SJSA1 (cell line): ENCODE data around the gene DNAJC21. TPM values are rescaled to one million over a fixed set of nuclear protein-coding genes. Genes with fewer than 3 reads are reported as not detected.

Experiments
- DNase-seq, 2 experiments: peaks; one replicate each; pipeline ENCODE4 v3.0.0-alpha.2; 2015 to 2020; ENCODE audit warnings: low spot score in 2 of 2, low read depth in 1 of 2
- H3K27ac ChIP-seq: fragments of 250-450 bp; sonication (Bioruptor Pico); 2 replicates; pipeline ENCODE4 v1.5.1; 2020; ENCODE audit warnings: mild to moderate bottlenecking, moderate library complexity
- H3K27me3 ChIP-seq: fragments of 250-450 bp; sonication (Bioruptor Pico); replicated peaks from 2 replicates; pipeline ENCODE4 v1.5.1; 2020; ENCODE audit warnings: mild to moderate bottlenecking, moderate library complexity
- H3K36me3 ChIP-seq: fragments of 250-450 bp; sonication (Bioruptor Pico); 2 replicates; pipeline ENCODE4 v1.5.1; 2020; ENCODE audit warnings: mild to moderate bottlenecking
- H3K4me1 ChIP-seq: fragments of 250-450 bp; sonication (Bioruptor Pico); replicated peaks from 2 replicates; pipeline ENCODE4 v1.6.1; 2021; ENCODE audit warnings: mild to moderate bottlenecking
- H3K4me3 ChIP-seq: fragments of 250-450 bp; sonication (Bioruptor Pico); 2 replicates; pipeline ENCODE4 v1.5.1; 2020; ENCODE audit warnings: mild to moderate bottlenecking
- H3K9me3 ChIP-seq: fragments of 250-450 bp; sonication (Bioruptor Pico); replicated peaks from 2 replicates; pipeline ENCODE4 v1.5.1; 2020; ENCODE audit warnings: mild to moderate bottlenecking
- total RNA-seq: library from RNA; depleted of rRNA; stranded (reverse); fragments of >200 nt; shearing (Covaris generic); gene quantifications from 2 replicates; pipeline ENCODE4 v1.2.3, GENCODE V29; 2014

DNAJC21 gene
- total RNA-seq, 1 experiment from 2014 or later, result 53.3 TPM

DNA sequence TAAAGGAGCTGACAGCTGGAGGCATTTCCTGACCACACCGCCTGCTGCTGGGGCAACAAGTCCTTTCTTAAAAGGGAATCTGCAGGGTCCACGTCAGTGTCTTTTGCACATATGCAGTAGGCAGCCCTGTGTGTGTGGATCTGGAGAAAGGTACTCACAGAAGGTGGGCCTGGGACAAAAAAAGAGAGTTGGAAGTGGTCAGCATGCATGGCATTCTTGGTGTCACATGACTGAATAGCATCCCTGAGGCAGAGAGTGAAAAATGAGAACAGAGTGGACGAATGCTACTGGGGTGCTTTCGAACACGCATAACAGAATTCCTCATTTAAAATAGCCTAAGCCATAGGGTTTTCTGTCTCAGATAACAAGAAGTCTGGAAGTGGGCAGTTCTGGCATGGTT, 47.0 kb downstream of the DNAJC21 start:
- Histone ChIP-seq H3K9me3 (no peaks in the 10 kb centered on the region), H3K27me3 (no peaks in the 10 kb centered on the region; the same call in none of the 2 replicates), H3K36me3 (no peaks in the 10 kb centered on the region), H3K4me1 (no peaks in the 10 kb centered on the region), H3K4me3 (no peak overlapping the region), H3K27ac (no peak overlapping the region)
- DNase-seq, result no peak

DNA sequence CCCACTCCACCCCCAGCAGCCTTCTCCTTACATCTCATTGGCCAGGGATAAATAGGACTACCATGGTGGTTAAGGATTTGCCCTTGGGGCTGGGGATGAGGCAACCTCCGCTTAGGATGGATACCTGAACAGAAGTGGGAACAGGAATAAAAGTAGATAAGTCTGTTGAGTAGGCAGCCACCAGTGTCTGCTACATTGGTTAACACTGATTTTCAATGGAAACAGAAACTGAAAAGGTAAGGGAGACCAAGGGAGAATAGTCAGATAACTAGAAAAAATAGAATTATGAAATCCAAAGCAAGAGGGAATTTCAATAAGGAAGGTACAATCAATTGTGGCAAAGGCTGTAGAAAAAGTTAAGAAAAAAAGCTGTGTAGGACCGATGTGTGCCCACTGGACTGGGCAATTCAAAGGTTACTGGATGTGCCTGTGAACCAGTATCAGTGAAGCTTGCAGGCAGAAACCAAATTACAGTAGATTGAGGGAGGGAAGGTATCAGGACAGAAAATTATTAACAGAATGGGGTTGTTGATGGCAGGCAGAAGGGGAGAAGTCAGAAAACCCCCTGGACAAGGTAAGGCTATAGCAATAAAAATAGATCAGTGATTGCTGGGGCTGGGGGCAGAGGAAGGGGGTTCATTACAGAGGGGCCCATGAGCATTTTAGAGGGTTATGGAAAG, 48.7 kb downstream of the DNAJC21 start:
- Histone ChIP-seq H3K27me3 (no peaks in the 10 kb centered on the region; the same call in none of the 2 replicates), H3K36me3 (no peaks in the 10 kb centered on the region), H3K4me3 (no peak overlapping the region), H3K27ac (no peak overlapping the region), H3K9me3 (no peaks in the 10 kb centered on the region), H3K4me1 (no peaks in the 10 kb centered on the region)
- DNase-seq, result no peak

DNA sequence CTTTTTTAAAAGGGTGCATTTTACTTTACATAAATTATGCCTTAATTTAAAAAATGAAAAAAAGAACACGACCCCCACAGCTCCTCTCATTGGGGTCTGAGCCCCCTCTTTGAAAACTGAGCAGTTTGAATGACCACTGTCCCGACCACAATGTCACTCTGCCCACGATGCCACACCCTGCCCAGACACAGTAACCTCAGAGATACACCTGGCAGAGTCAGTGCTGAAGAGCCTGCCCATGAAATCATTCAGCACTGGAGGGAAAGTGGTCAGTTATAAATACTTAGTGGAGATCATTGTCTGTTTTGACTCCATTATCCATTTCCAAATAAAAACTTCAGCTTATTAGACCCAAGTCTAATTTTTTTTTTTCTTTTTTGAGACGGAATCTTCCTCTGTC, 49.3 kb downstream of the DNAJC21 start:
- no peak for DNase-seq
- Histone ChIP-seq H3K4me1 (no peaks in the 10 kb centered on the region), H3K27me3 (no peaks in the 10 kb centered on the region; the same call in none of the 2 replicates), H3K9me3 (no peaks in the 10 kb centered on the region), H3K27ac (no peak overlapping the region), H3K4me3 (no peak overlapping the region), H3K36me3 (no peaks in the 10 kb centered on the region)

- Histone ChIP-seq H3K4me1 (no peaks in the 10 kb centered on the region), H3K27ac (no peak overlapping the region), H3K27me3 (no peaks in the 10 kb centered on the region; the same call in 1 of the 2 replicates), H3K9me3 (0 out of 2 replicates have a peak, but pooled peaks cover 5% of the 10 kb centered on the region), H3K4me3 (no peak overlapping the region), H3K36me3 (no peaks in the 10 kb centered on the region)
- DNase-seq, result no peak
Observed at GRCh38 chr5:34982823-34983222, 53.5 kb downstream of the DNAJC21 start.

- Histone ChIP-seq H3K4me1 (no peaks in the 10 kb centered on the region), H3K27ac (no peak overlapping the region), H3K27me3 (no peaks in the 10 kb centered on the region; the same call in 1 of the 2 replicates), H3K4me3 (no peak overlapping the region), H3K9me3 (0 out of 2 replicates have a peak, but pooled peaks cover 5% of the 10 kb centered on the region), H3K36me3 (no peaks in the 10 kb centered on the region)
- DNase-seq, result no peak
Observed at GRCh38 chr5:34986965-34987364, 57.6 kb downstream of the DNAJC21 start.

- no peaks in the 10 kb centered on the region for H3K36me3 ChIP-seq
- H3K27me3 ChIP-seq, result no peaks in the 10 kb centered on the region; the same call in none of the 2 replicates
- no peak overlapping the region for H3K27ac ChIP-seq
- H3K4me3 ChIP-seq, result no peak overlapping the region
- DNase-seq, result no peak
- H3K9me3 ChIP-seq, result no peaks in the 10 kb centered on the region; the same call in 1 of the 2 replicates
- H3K4me1 ChIP-seq, result no peaks in the 10 kb centered on the region
Observed at GRCh38 chr5:34991486-34992238, 62.3 kb downstream of the DNAJC21 start.

DNA sequence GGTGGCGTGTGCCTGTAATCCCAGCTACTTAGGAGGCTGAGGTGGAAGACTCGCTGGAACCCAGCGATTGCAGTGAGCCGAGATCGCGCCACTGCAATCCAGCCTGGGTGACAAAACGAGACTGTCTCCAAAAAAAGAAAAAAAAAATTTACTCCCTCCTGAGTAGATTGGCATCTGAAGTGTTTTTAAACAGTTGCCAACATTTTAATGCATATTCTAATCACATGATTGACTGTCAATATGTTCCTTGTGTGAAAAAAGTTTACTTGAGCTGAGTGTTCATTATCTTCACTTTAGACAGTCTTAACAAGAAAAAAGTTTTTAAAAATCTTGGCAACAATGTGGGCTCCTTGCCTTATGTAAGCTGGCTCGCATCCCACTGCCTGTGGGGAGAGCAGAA, 64.6 kb downstream of the DNAJC21 start:
- no peak for DNase-seq
- Histone ChIP-seq H3K4me3 (no peak overlapping the region), H3K27me3 (no peaks in the 10 kb centered on the region; the same call in 1 of the 2 replicates)

DNA sequence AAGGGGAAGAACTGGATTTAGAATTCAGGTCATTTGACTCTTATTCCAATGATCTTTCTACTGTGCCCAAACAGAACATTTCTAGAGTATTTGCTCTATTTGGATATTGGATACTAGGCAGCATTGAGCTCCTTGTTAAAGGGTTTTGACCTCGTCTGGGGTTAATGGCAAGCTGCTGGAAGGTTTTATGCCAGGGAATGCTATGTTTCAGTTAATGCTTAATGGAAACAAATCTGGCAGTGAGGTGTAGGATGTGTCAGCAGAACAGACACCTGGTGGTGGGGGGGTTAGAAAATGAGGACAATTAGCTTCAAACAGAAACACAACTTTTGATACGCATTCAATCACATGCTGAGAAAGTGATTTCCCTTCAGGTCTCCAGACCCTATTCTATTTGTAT, 66.9 kb downstream of the DNAJC21 start:
- H3K4me3 ChIP-seq, result no peak overlapping the region
- H3K4me1 ChIP-seq, result no peaks in the 10 kb centered on the region
- no peaks in the 10 kb centered on the region for H3K36me3 ChIP-seq
- no peaks in the 10 kb centered on the region; the same call in 1 of the 2 replicates for H3K9me3 ChIP-seq
- H3K27me3 ChIP-seq, result no peaks in the 10 kb centered on the region; the same call in 1 of the 2 replicates
- no peak overlapping the region for H3K27ac ChIP-seq
- no peak for DNase-seq

More for the DNA sequence above, 64.6 kb downstream of the DNAJC21 start:
- Histone ChIP-seq H3K36me3 (no peaks in the 10 kb centered on the region), H3K27ac (no peak overlapping the region), H3K9me3 (no peaks in the 10 kb centered on the region; the same call in 1 of the 2 replicates), H3K4me1 (no peaks in the 10 kb centered on the region)

DNA sequence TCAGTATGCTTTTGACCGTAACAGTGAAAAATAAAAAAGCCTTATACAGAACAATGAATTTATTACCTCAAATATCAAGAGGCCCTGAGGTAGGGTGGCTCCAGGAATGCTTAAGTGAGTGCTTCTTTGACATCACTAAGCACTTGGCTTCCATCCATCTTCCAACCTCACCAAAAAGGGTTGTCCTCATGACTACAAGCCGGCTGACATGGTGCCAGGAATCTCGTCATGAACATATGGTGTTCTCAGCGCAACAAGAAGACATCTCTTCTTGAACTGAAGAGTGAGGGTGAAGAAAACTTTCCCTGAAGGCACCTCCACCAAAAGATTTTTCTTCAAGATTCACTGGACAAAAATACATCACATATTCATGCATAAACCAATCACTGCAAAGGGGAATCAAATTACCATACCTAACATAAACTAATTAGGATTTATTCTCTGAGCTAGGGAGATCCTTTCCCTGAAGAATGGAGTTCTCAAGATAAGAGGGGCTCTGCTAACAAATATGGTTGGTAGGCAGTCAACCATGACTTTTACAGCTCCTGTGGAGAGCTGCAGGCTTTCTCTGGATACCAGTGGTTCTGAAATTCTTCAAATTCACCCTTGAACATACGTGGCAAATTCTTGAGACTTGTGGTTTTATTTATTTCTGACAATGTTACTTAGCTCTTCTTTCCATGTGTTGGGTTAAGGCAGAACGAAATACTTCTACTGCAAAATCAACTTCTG, 68.9 kb downstream of the DNAJC21 start:
- H3K27ac ChIP-seq, result no peak overlapping the region
- DNase-seq, result no peak
- H3K27me3 ChIP-seq, result no peaks in the 10 kb centered on the region; the same call in 1 of the 2 replicates
- no peaks in the 10 kb centered on the region for H3K4me1 ChIP-seq
- no peak overlapping the region for H3K4me3 ChIP-seq
- no peaks in the 10 kb centered on the region for H3K36me3 ChIP-seq
- H3K9me3 ChIP-seq, result no peaks in the 10 kb centered on the region

GRCh38 chr5:35001842-35002241, 72.5 kb downstream of the DNAJC21 start:
- Histone ChIP-seq H3K9me3 (no peaks in the 10 kb centered on the region), H3K4me3 (no peak overlapping the region), H3K27ac (no peak overlapping the region), H3K27me3 (no peaks in the 10 kb centered on the region), H3K36me3 (no peaks in the 10 kb centered on the region), H3K4me1 (no peaks in the 10 kb centered on the region)
- no peak for DNase-seq

- Histone ChIP-seq H3K36me3 (no peaks in the 10 kb centered on the region), H3K4me1 (no peaks in the 10 kb centered on the region), H3K9me3 (no peaks in the 10 kb centered on the region), H3K27me3 (no peaks in the 10 kb centered on the region), H3K27ac (no peak overlapping the region), H3K4me3 (no peak overlapping the region)
- DNase-seq, result no peak
Observed at GRCh38 chr5:35002459-35002858, 73.1 kb downstream of the DNAJC21 start.

- DNase-seq, result peak; percentile 47 to 55
- H3K27me3 ChIP-seq, result no peaks in the 10 kb centered on the region
- no peaks in the 10 kb centered on the region for H3K4me1 ChIP-seq
- no peaks in the 10 kb centered on the region for H3K9me3 ChIP-seq
- no peak overlapping the region for H3K27ac ChIP-seq
- H3K36me3 ChIP-seq, result no peaks in the 10 kb centered on the region
- H3K4me3 ChIP-seq, result no peak overlapping the region
Observed at GRCh38 chr5:35003018-35003957, 73.9 kb downstream of the DNAJC21 start.

DNA sequence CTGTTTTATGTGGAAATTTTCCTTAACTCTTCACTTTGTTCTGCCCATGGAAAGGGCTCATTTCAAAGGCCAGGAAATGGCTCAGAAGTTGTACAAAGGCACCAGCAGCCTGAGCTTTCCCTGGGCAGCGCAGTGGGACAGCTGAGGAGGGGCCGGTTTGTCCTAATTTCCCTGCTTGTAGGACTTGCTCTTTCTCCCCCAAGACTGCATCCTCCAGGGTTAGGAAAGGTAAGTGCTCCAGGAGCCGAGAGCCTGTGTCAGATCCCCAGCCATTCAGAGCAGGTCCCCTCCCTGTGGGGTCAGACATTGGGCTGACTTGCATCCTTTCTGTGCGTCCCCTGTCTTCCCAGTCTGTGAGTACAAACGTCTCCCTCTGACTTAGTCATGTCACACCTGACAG, 74.8 kb downstream of the DNAJC21 start:
- Histone ChIP-seq H3K36me3 (no peaks in the 10 kb centered on the region), H3K4me1 (peaks cover 7% of the 10 kb centered on the region; the same call in 1 of the 2 replicates), H3K9me3 (no peaks in the 10 kb centered on the region), H3K27me3 (no peaks in the 10 kb centered on the region), H3K27ac (no peak overlapping the region), H3K4me3 (no peak overlapping the region)
- no peak for DNase-seq
